Aorta (tissue), 5 donors: ENCODE data around the gene SLC17A6. TPM values are rescaled to one million over a fixed set of nuclear protein-coding genes. Genes with fewer than 3 reads are reported as not detected.

Source experiments
- ATAC-seq: fragments of 200-7000 bp; cut with Tn5 transposase; one replicate; pipeline ENCODE4 v1.9.1; 2022; ENCODE audit warnings: moderate library complexity; ENCODE audit not compliant: low FRiP score
- DNase-seq, 2 donors: peaks; one replicate each; pipeline ENCODE4 v3.0.0-alpha.2; 2020
- H3K27ac ChIP-seq, 2 donors: one replicate each; pipeline ENCODE4 v1.5.1; 2013; ENCODE audit warnings: low read length in 2 of 2, mild to moderate bottlenecking in 2 of 2, moderate library complexity in 2 of 2, control low read depth in 1 of 2, inconsistent platforms in 1 of 2, low read depth in 1 of 2
- H3K27me3 ChIP-seq, 2 donors: one replicate each; pipeline ENCODE4 v1.6.1; 2013; ENCODE audit warnings: control low read depth in 1 of 2, low read length in 1 of 2, mild to moderate bottlenecking in 1 of 2, moderate library complexity in 1 of 2; ENCODE audit not compliant: insufficient read depth in 2 of 2, control insufficient read depth in 1 of 2
- H3K36me3 ChIP-seq, 2 donors: one replicate each; pipeline ENCODE4 v1.6.1; 2013; ENCODE audit warnings: control low read depth in 1 of 2, low read length in 1 of 2, mild to moderate bottlenecking in 1 of 2; ENCODE audit not compliant: insufficient read depth in 2 of 2, control insufficient read depth in 1 of 2
- H3K4me1 ChIP-seq, 2 donors: one replicate each; pipeline ENCODE4 v1.6.1; 2013; ENCODE audit warnings: low read length in 2 of 2, control low read depth in 1 of 2, mild to moderate bottlenecking in 1 of 2, moderate library complexity in 1 of 2; ENCODE audit not compliant: insufficient read depth in 2 of 2, control insufficient read depth in 1 of 2
- H3K4me3 ChIP-seq, 2 donors: one replicate each; pipeline ENCODE4 v1.5.1; 2013; ENCODE audit warnings: low read length in 2 of 2, control low read depth in 1 of 2, mild to moderate bottlenecking in 1 of 2
- H3K9me3 ChIP-seq: one replicate; pipeline ENCODE4 v1.6.1; 2013; ENCODE audit warnings: mild to moderate bottlenecking, low read length; ENCODE audit not compliant: control insufficient read depth
- WGBS, 2 donors: extraction: QIAGEN DNeasy Blood & Tissue Kit; methylation state at CpG; one replicate each; pipeline ENCODE4 v1.1.7; 2013; 5-methylcytosine and 5-hydroxymethylcytosine counted together
- intact Hi-C, 2 donors: fragments of 100-400 bp; cut with DNase I; formaldehyde crosslinking; loops; one replicate each; pipeline versions ENCODE4 v1.14.2 to v1.15.0; 2022
- polyA plus RNA-seq, 2 donors: library from polyadenylated mRNA; stranded (reverse); fragments of 200-250 nt; gene quantifications; one replicate each; pipeline ENCODE4 v1.2.3, GENCODE V29; 2013
- total RNA-seq, 2 donors: library from RNA; stranded (reverse); fragmentation: NEBNext Ultra II Directional; extraction: Animal tissue kit (Norgen Biotek cat#: 25700); gene quantifications; one replicate each; pipeline ENCODE4 v1.2.1, GENCODE V29; 2021
- donor health status: healthy with polysubstance abuse.
- donor health status: Bipolar disorder and iron deficiency.
- donor health status: DM: no; HTN: no; CAD: no.
- donor health status: DM: no; HTN: no; CAD: no.
- donor health status: DM: yes; HTN: yes; CAD: no.

Gene SLC17A6
- total and polyA plus RNA-seq, 4 donors: not detected

DNA sequence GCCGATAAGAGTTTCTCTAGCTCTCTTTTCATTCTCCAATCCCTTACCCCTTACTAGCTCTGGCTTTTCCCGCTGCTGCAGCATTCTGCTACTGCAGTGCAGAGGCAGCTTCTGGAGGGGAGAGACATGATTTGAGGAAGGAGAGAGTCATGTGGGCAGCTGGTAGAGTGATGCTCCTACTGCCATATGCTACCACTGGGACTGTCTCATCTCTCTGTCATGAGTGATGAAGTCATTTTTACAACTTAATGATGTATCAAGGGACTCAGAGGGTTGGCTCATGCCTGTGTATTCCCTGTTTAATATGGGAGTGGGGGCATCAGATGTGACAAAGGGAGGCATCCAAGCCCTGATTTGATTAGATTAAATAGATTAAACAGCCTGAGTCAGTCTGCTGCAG is 11.3 kb downstream of the SLC17A6 start:
- Histone ChIP-seq H3K27me3 (no peaks in the 10 kb centered on the region), H3K4me3 (no peak overlapping the region), H3K27ac (no peak overlapping the region), H3K36me3 (no peaks in the 10 kb centered on the region), H3K9me3 (peaks cover 2% of the 10 kb centered on the region), H3K4me1 (no peaks in the 10 kb centered on the region)
- intact Hi-C loops: no loop called here
- WGBS, 2 donors: 35 to 40% methylated on average over 2 of the region's 2 CpGs
- no peak for ATAC-seq
- no peak for DNase-seq

- intact Hi-C loops: no loop called here
- Histone ChIP-seq H3K9me3 (no peaks in the 10 kb centered on the region), H3K27me3 (no peaks in the 10 kb centered on the region), H3K36me3 (no peaks in the 10 kb centered on the region), H3K27ac (no peak overlapping the region), H3K4me3 (no peak overlapping the region), H3K4me1 (no peaks in the 10 kb centered on the region)
- ATAC-seq (no peak), DNase-seq (no peak)
- WGBS, 2 donors: 81 to 83% methylated on average over 2 of the region's 2 CpGs
Observed at GRCh38 chr11:22359295-22359694, 21.1 kb downstream of the SLC17A6 start.

- Histone ChIP-seq H3K4me1 (no peaks in the 10 kb centered on the region), H3K9me3 (no peaks in the 10 kb centered on the region), H3K4me3 (no peak overlapping the region), H3K27me3 (no peaks in the 10 kb centered on the region), H3K27ac (no peak overlapping the region), H3K36me3 (no peaks in the 10 kb centered on the region)
- 27 to 33% methylated on average over 3 of the region's 3 CpGs for WGBS, 2 donors
- ATAC-seq (no peak), DNase-seq (no peak)
- intact Hi-C loops: no loop called here
Observed at GRCh38 chr11:22371160-22371559, 33.0 kb downstream of the SLC17A6 start.

DNA sequence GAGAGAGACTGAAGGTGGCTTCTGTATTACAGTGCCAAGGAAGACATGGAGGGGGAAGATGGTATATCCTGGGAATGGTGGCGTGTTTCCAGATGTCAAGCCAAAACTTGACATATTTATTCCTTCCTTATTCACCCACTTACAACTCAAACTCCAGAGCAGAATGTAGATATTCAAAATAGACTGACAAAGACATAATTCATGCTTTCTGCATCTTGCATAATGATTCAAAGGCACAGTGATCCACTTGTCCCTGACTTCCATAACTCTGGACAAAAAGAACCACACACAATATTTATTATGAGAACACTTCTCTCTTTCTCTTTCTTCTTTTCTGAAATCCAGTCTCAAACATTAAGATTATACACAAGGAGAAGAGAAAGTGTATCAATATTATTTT is 48.9 kb downstream of the SLC17A6 start:
- Histone ChIP-seq H3K36me3 (no peaks in the 10 kb centered on the region), H3K4me1 (no peaks in the 10 kb centered on the region), H3K27me3 (no peaks in the 10 kb centered on the region), H3K27ac (no peak overlapping the region), H3K4me3 (no peak overlapping the region), H3K9me3 (no peaks in the 10 kb centered on the region)
- ATAC-seq (no peak), DNase-seq (no peak)
- intact Hi-C loops: no loop called here
- WGBS, 2 donors: 54 to 75% methylated on average over 1 of the region's 1 CpG

GRCh38 chr11:22389526-22390282 is 51.5 kb downstream of the SLC17A6 start:
- H3K4me3 ChIP-seq: no peak overlapping the region
- ATAC-seq (no peak), DNase-seq (no peak)
- no peaks in the 10 kb centered on the region for H3K9me3 ChIP-seq
- no peaks in the 10 kb centered on the region for H3K4me1 ChIP-seq
- WGBS, 2 donors: 78 to 82% methylated on average over 6 of the region's 6 CpGs
- H3K27ac ChIP-seq: no peak overlapping the region
- intact Hi-C loops: no loop called here
- H3K36me3 ChIP-seq: no peaks in the 10 kb centered on the region
- H3K27me3 ChIP-seq: no peaks in the 10 kb centered on the region

- intact Hi-C loops: no loop called here
- H3K4me3 ChIP-seq: no peak overlapping the region
- DNase-seq: no peak
- no peak overlapping the region for H3K27ac ChIP-seq
- no peaks in the 10 kb centered on the region for H3K9me3 ChIP-seq
- H3K27me3 ChIP-seq: no peaks in the 10 kb centered on the region
- WGBS, 2 donors: 70 to 80% methylated on average over 5 of the region's 5 CpGs
- no peaks in the 10 kb centered on the region for H3K36me3 ChIP-seq
- no peak for ATAC-seq
- no peaks in the 10 kb centered on the region for H3K4me1 ChIP-seq
Observed at GRCh38 chr11:22390283-22390655, 52.1 kb downstream of the SLC17A6 start.

GRCh38 chr11:22392561-22392960 is 54.4 kb downstream of the SLC17A6 start:
- Histone ChIP-seq H3K36me3 (no peaks in the 10 kb centered on the region), H3K27me3 (no peaks in the 10 kb centered on the region), H3K27ac (no peak overlapping the region), H3K4me3 (no peak overlapping the region), H3K4me1 (no peaks in the 10 kb centered on the region), H3K9me3 (no peaks in the 10 kb centered on the region)
- no peak for ATAC-seq
- intact Hi-C loops: no loop called here
- DNase-seq: no peak

GRCh38 chr11:22405377-22405776 is 67.2 kb downstream of the SLC17A6 start:
- H3K27ac ChIP-seq: no peak overlapping the region
- no peaks in the 10 kb centered on the region for H3K4me1 ChIP-seq
- intact Hi-C loops: no loop called here
- DNase-seq: no peak
- no peaks in the 10 kb centered on the region for H3K27me3 ChIP-seq
- 63 to 68% methylated on average over 3 of the region's 3 CpGs for WGBS, 2 donors
- no peak overlapping the region for H3K4me3 ChIP-seq
- ATAC-seq: no peak
- H3K36me3 ChIP-seq: no peaks in the 10 kb centered on the region
- no peaks in the 10 kb centered on the region for H3K9me3 ChIP-seq

GRCh38 chr11:22407267-22407666 is 69.1 kb downstream of the SLC17A6 start:
- intact Hi-C loops: no loop called here
- WGBS, 2 donors: 87 to 93% methylated on average over 1 of the region's 1 CpG

More at GRCh38 chr11:22407267-22407666, 69.1 kb downstream of the SLC17A6 start:
- DNase-seq: no peak
- Histone ChIP-seq H3K4me1 (no peaks in the 10 kb centered on the region), H3K27ac (no peak overlapping the region), H3K9me3 (no peaks in the 10 kb centered on the region), H3K4me3 (no peak overlapping the region), H3K27me3 (no peaks in the 10 kb centered on the region), H3K36me3 (no peaks in the 10 kb centered on the region)
- no peak for ATAC-seq
